ENCODE data around the gene BCAT1.

DNA sequence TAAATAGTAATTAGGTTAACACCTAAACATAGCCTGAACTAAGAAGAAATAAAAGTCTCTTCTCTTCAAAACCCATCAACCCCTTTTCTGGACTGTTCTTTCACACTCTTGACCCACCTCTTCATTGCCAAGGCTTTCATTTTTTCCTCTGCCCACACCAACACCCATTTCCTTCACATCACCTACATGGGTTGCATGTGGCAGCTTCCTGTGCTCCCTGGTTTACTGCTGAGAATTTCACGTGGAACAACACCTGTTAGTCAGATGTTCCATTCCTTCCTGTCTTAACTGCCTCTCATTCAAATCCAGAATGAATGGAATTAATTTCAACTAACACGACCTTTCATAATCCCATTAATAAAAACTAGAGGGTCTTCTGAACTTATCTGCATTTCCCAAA is 157.3 kb downstream of the BCAT1 start:
- TF ChIP-seq EP300 (IDR thresholded peaks at IDR 0.05; ENCODE audit: borderline replicate concordance in 1 of 2, low read depth in 2 of 2, low read length in 2 of 2) (no peak), SIN3A (conservative IDR thresholded peaks at IDR 0.05 in 1 of 2, IDR thresholded peaks at IDR 0.05 in 1 of 2; ENCODE audit: low read depth in 1 of 2, low read length in 2 of 2) (no peak)

Data from H1 (cell line).